Ecto neural progenitor cell (in vitro differentiated cells): ENCODE results near the gene SLFN12L.
"Not testable (repeated sequence)": the region's sequence is repeated elsewhere in the genome, so short reads cannot be mapped to it uniquely, and the experiment has no call there.

Source experiments
- DNase-seq: peaks from one replicate; pipeline ENCODE4 v3.0.0-alpha.2; 2018; ENCODE audit warnings: low spot score

The SLFN12L gene

DNA sequence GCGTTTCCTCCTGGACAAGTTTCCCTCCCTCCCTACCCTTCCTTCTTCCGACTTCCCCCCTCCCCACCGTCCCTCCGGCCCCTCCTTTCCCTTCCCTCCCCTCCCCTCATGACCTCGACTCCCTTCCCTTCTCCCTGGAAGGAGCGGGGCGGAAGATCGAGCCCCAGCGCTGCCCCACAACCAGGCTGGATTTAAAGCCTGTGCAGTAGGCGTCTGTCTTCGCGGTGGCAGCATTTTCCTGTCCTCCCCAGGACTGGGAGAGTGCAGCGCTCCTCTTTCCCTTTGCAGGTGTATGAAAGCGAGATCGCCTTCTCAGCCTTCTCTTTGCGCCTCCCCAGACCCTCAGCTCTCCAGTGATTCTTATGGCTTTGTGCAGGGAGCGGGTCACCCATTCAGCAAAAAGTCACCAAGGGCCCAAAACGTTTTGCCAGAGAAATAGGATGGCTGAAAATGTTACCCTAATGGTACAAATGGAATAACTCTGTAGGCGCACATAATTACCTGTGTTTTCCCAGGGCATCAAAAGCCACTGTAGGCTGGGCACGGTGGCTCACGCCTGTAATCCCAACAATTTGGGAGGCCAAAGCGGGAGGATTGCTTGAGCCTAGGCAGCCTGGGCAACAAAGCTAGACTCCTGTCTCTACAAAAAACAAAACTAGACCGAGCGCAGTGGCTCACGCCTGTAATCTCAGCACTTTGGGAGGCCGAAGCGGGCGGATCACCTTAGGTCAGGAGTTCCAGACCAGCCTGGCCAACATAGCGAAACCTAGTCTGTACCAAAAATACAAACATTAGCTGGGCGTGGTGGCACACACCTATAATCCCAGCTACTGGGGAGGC is 40.8 kb downstream of the SLFN12L start:
- no peak for DNase-seq

GRCh38 chr17:35493040-35493439 is 44.4 kb downstream of the SLFN12L start:
- no peak for DNase-seq

- no peak for DNase-seq
Measured at GRCh38 chr17:35491417-35491816, 46.1 kb downstream of the SLFN12L start.

DNA sequence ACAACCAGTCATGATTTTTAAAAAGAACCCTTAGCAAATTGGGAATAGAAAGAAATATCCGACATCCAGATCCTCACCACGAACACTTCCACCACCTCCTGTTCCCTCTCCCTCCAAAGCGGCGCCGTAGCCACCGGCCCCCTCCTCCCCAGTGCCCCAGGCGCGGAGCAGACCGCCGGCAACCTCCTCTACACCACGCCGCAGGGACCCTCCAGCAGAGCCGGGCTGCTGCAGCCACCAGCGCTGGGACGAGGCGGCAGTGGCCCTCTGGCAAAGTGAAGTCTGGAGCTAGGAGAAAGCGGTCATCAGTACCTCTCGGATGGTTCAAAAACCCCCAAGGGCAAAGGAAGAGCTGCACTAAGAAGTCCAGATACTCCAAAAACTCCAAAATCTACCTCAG is 47.5 kb downstream of the SLFN12L start:
- DNase-seq = no peak

DNA sequence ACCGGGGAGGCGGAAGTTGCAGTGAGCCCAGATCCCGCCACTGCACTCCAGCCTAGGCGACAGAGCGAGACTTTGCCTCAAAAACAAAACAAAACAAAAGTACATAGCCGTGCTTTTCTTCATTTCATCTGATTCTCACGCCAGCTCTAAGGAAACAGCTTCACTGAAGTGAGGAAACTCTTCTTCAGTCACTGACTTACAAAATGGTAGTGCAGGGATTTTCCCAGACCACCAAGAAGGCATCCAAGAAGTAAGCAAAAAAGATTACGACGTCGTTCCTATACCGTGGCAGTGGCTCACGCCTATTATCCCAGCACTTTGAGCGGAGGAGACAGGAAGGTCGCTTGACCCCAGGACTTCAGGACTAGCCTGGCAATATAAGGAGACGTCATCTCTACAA is 48.5 kb downstream of the SLFN12L start:
- DNase-seq = no peak

DNA sequence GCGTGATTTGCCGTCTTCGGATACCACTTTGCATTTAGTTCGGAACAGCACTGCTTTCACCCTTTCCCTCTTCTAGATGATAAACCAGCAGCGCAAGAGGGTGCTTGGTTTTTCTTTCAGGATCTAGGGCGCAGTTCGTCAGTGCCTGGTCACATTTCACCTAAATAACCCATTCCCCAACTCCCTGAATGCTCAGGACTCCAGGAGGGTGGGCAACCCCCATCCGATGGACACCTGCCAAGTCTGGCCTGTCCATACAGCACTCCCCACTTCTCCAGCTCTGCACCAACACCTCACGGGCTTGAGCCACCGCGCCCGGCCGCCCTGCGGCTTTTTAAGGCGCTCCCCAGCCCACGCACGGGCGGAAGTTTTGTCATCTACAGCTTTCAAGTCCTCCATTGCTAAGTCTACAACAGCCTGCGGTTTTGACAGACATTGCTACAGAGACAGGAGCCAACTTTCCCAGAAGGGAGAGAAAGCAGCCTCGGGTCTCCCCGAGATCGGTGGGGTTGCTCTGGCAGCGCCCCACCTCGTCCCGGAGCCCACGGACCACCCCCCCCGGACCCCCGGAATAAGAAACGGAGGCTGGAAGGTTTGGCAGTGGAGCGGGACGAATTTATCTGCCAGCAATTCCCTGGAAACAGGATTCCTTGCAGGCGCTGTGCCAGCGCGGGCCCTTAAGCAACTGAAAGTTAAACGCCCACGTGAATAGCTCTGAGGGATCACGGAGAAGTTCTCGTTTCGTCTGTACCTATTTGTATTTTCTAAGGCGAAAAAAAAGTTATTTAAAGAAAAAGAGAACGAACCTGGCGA is 50.4 kb downstream of the SLFN12L start:
- no peak for DNase-seq

DNA sequence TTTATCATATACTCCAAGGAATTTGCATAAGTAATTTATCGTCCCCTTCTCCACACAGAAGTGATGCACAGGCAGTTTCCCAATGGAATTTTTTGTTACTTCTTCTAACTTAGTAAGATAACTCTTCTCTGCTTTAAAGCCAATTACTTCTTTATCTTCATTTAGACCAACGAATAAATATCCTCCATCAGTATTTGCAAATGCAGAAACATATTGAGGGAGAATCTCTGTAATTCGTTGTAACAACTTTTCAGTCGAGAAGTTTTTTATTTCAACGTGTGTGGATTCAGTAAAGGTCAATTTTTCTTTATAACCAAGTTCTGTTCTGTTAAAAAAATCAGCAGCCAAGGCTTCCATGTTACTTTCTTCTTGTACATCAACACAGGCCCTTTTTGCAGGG is 58.2 kb downstream of the SLFN12L start:
- no peak for DNase-seq

DNA sequence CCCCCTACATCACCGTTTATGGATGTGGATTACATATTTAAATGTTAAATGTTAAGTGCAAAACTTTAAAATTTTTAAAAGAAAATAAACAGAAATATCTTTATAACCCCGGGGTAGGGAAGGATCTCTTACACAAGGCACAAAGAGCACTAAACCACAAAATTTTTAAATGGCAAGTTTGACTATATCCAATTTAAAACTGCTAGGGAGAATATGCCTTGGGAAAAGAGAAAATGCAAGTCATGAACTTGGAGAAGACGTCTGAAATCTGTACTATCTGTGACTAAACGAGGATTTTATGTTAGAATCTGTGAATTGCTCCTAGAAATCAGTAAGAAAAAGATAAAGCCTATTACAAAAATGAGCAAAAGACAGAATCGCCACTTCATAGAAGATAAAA is 60.2 kb downstream of the SLFN12L start:
- DNase-seq = no peak

GRCh38 chr17:35476283-35476820 is 61.1 kb downstream of the SLFN12L start:
- DNase-seq = no peak

DNA sequence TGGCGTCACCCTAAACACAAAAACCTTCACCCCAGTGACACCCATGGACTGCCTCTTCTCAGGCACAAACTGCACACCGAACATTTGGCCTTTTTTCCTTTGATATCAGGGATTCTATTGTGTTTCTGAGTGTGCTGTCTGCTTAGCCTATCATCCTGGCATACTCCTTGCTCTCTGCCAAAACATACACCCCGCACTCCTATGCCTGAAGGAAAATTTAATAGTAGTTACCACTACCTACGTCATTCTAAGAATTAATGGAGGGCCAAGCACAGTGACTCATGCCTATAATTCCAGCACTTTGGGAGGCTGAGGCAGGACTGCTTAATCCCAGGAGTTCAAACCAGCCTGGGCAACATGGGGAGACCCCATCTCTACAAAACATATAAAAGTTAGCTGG is 69.0 kb downstream of the SLFN12L start:
- DNase-seq = no peak

DNA sequence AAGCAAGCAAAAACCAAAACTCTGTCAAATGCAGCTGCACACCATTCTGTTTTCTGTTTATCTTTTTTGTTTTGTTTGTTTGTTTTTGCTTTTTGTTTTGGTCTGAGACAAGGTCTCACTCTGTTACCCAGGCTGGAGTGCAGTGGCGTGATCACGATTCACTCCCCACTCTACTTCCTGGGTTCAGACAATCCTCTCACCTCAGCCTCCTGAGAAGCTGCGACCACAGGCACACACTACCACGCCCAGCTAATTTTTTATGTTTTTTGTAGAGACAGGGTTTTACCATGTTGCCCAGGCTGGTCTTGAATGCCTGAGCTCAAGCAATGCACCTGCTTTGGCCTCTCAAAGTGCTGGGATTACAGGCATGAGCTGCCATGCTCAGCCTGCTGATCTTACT is 69.7 kb downstream of the SLFN12L start:
- DNase-seq = no peak

DNA sequence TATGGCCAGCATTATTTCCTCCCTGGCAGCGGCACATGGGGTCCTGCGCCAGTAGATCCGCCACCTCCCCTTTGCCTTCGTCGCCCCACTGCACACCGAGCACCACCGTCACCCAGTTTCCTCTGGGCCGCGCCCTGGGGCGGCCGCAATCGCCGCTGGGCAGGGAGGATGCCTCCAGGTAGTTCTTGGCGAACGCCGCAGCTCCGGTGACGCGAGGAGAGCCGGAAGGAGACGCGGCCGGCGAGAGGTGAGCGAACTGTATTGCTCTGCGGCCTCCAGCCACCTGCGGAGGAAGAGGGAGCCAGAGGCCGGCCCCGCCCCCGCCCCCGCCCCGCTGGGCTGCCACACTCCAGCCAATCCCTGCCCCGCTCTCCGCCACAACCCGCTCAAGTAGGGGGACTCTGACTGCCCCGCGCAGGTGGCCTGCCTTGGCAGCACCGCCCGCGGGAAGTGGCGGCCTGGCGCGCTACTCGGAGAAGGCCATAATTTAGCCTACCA is 77.1 kb downstream of the SLFN12L start:
- peak; percentile 85 for DNase-seq

DNA sequence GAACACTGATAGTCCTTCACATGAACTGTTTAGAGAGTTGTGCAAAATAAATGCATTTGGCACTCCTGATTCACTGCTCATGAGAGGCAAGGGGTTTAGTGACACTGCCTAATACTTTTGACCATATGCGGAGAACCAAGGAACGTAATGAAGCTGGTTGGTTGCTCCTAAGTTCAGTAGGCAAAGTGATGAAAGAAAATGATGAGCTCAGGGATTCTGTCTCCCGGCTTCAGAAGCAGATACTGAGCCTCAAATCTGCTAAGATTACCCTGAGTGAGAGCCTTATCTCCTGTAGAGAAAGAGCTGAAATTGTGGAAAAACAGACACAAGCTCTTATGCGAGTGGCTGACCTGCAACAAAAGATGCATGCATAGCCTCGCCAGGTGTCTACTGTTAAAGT is 83.4 kb downstream of the SLFN12L start:
- DNase-seq = not testable (repeated sequence)

DNA sequence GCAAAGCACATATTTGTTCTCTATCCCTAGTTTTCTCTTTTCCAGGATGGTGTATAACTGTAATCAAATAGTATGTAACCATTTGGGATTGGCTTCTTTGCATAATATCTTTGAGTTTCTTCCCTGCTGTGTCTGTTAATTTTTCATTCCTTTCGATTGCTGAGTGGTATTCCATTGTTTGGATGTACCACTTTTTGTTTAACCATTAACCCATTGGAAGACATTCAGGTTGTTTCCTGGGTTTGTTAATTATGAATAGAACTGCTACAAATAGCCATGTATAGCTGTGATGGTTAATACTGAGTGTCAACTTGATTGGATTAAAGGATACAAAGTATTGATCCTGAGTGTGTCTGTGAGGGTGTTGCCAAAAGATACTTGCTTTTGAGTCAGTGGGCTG is 84.3 kb downstream of the SLFN12L start:
- DNase-seq = no peak

GRCh38 chr17:35449371-35449931 is 88.0 kb downstream of the SLFN12L start:
- no peak for DNase-seq

- DNase-seq = no peak
Measured at GRCh38 chr17:35448899-35449227, 88.6 kb downstream of the SLFN12L start.

DNA sequence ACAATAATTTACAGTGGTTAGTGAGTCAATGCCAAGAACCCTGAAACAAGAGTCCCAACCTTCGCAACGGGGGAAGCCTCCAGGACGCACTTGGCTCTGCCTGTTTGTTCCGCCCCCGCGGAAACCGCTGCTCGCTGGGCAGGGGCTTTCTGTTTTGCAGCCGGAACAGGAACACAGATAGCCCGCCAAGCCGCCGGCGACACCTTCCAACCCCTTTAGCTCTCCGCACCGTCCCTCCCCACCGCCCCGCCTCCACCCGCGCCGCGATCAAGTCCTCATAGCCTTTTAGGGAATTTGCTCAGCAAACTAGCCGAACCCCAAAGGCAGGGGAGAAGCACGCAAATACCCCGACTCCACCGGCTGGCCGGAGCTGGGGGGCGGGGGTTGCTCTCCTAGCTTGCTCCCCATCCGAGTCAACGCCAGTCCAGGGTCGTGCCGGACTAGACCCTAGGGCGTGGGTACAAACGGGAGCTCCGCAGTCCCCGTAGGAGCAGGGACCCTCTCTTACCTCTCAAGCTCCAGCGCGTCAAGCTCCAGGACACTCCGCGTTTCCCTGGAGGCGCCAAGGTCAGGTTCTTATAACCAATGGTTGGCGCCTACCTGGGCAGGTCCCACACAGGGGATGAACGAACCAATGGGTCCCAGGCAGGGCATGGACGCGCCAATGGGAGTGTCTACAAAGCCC is 89.1 kb downstream of the SLFN12L start, which contains the start of gene SLFN13:
Gene SLFN13, minus strand, starts transcription at position 553 of the 685 bp plus-strand sequence. CDS start 3,086 bp downstream, outside the sequence.
- DNase-seq = peak; percentile 83

DNA sequence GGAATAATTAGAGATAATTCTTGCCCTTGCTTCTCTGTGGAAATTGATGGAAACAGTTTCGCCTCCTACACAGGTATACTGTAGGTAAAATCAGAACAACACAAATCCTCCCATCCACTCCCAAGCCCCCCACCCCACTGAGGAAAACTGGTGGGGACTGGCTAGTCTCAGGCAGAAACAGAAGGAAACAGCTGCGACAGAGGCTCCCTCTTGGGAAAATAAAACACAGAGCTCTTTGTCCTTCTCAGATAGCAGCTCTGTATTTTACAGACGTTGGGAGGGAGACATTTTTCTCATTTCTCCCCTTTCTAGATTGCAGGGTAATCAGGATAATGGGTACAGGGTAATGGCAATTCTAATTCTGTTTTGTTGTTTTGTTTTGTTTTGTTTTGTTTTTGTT is 90.0 kb downstream of the SLFN12L start:
- DNase-seq = no peak

- no peak for DNase-seq
Measured at GRCh38 chr17:35438433-35438832, 99.0 kb downstream of the SLFN12L start.

DNA sequence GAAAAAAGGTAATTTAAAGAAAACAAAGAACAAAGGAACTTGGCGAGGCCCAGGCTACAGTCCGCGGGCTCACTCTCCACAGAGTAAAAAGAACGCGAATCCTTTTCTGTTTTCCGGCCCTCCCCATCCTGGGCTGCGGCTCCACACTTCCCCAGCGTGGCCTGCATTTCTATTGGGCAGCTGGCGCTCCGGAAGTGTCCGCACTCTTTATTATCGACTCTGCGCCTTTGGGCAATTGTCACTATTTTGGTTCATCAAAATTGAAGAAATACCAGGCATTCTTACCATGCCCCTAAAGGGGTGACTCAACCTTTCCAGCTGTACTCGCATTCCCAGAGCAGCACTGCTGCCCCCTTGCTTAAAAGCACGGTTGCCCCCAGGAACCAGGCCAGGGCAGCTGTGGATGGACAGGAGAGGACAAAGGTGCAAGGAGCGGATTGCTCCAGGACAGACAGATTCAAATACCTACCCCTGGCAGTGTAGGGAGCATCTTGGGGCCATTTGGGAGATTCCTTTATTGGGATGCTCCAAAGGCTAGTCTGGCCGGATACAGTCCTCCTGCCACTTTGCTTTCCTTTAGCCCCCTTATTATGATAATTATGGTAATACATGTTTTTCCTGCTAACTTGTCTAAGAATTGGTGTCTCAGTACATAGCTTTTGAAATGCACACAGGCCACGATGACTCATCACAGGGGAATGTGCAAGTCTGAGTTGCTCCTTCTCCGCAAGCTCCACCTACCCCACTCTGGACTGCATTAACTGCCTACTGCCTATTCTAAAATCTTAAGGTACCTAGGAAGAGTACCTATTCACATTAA is 104.2 kb downstream of the SLFN12L start:
- no peak for DNase-seq
